HG02610 (cell line): Measurements from ENCODE around the gene BEGAIN.
"Not testable (repeated sequence)": the region's sequence is repeated elsewhere in the genome, so short reads cannot be mapped to it uniquely, and the experiment has no call there.

Experiments
- ATAC-seq: cut with Tn5 transposase; IDR thresholded peaks from one replicate; pipeline ENCODE4 v1.9.1; 2021; ENCODE audit warnings: mild to moderate bottlenecking, moderate library complexity; ENCODE audit not compliant: unreplicated experiment

BEGAIN gene

DNA sequence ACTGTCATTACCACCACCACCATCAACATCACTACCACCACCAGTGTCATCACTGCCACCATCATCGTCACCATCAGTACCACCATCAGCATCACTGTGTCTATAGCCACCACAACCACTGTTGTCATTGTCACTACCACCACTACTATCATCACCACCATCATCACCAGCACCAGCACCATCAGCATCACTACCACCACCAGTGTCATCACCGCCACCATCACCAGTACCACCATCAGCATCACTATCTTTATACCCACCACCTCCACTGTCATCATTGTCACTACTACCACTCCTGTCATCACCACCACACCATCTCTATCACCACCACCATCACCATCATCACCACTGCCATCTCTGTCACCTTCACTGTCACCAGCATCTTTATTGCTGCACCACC is 60.6 kb downstream of the BEGAIN start:
- ATAC-seq = no peak

DNA sequence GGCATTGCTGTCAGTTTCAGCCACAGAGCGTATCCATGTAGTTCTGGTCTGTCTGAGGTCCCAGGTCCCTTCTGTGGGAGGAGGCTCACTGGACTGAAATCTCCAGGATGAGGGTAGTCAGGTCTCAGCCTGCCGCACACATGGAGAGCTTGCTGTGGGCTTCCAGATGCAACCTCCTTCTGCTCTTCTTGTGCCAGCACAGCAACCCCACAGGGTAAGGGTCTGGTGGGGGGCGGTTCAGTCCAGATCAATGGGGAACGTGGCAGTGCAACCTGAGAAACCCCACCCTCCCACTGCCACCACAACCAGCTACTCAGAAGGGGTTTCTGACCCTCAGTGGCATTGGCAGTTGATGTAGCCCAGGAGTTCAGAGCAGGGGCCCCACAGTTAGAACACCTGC is 61.2 kb downstream of the BEGAIN start:
- no peak for ATAC-seq

DNA sequence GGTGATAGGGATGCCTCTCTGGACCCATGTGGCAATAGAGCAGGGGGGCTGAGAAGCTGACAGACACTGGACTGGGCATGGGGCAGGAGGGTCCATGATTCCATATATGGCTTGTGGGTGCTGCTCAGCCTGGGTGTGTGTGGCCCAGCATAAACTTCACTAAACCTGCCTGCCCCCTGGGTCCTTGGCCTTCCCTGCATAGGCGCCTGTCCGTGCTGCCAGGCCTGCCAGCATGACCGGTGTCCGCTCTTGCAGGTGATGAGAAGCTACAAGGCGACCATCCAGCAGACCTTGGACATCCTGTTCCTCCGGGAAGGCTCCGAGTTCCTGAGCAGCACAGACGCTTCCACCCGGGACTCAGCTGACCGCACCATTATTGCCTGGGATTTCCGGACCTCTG is 61.6 kb downstream of the BEGAIN start:
- no peak for ATAC-seq

DNA sequence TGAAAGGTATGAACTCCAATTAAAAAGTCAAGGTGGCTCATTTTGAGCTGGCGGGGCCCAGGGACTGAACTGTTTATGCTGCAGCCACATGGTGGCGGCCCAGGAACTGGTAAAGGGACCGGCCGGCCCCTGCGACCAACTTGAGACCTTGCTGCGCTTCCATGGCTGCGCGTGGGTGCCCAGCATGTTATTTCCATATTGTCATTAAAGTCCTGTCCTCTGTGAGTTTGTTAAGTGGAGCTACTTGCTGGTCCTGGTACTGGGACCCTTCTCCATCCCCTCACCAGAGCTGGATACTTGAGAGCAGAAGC is 62.3 kb downstream of the BEGAIN start:
- no peak for ATAC-seq

DNA sequence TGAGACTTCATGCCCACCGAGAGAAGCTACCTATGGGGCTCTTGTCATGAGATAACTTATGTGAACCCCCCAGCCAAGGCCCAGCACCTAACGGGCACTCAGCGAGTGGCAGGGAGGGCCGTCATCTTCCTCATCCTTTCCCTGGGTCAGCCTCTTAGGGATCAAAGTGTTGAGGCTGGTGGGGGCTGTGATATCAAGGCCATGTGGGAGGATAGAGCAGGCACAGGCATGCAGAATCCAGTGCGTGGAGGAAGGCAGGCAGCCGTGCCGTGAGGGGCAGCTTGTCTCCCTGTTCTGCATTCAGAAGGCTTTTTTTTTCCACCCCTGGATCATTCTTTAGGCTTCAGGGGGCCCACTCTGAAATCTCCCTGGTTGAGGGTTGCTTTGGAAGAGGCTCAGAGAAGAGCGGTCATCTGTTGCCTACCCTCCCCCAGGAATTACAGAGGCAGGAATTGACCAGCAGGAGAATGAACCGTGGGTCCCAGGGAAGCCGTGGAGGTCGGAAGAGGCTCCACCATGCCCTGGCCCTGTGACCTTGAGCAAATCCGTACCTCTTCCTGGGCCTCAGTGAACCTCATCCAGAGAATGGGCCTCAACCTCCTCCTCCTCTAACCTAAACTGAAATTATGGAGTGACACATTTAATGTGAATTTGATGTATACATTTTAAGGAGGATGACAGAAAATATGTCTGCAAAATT is 62.8 kb downstream of the BEGAIN start:
- ATAC-seq = no peak

DNA sequence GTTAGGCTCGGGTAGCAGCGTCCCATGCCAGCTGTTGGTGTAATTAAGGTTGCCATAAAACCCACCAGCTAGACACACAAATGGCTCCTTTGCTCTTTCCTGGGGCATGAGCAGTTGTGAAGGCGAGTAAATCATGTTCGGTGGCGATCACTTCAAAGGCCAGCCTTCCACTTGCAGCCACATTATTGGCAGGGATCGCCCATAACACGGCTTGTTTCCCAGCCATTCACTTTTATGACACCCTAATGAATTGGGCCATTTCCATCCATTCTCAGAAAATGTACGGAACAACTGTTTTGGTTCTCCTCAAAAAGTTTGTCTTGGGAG is 63.4 kb downstream of the BEGAIN start:
- ATAC-seq = no peak

DNA sequence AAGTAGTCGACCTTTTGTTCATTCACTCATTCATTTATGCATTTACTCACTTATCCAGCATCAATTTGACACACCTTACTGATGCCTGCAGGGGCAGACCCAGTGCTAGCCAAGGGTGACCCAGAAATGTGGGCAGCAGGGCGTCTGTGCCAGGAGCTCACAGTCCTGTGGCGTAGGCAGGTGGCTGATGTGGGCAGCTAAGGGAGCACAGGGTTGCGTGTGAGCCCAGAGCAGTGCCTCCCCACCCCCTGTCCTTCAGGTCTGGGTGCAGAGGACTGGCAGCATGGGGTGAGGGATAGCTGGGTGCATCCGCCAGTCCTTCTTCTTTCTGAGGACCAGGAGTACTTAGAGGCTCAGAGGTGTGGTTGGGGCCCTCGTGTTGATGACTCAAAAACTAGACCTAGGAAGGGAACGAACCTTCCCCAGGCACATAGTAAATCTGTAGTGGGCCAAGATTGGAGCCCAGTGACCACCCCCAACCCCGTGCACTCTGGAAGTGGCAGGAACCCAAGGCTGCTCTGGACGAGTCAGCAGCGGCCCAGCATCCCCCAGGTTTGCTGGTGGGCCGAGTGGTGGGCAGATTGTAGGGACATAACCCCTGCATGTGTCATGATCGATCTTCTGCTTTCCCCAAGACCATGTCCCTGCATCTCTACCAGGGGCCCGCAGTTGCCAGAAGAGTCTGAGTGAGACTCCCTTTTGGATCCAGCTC is 63.9 kb downstream of the BEGAIN start:
- no peak for ATAC-seq

DNA sequence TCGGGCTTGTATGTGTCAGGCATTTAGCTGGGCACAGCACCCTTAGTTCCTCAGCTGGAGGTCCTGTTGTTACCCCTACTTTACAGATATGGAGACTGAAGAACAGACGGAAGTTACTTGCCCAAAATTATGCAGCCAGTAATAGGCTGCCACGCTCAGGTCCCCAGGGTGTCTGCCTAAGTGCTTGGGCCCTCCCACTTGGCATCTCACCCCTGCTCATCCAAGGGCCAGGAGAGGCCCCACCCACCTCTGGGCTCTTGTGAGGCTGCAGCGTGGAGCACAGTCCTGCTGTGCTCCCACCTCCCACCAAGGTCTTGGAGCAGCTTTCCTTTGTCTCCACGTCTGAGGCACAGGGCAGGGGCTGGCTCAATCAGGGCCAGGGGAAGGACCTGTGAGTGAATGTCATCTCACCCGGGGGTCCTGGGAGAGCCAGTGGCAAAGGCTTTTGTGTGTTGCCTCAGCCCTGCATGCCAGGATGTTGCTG is 64.6 kb downstream of the BEGAIN start:
- ATAC-seq = no peak

DNA sequence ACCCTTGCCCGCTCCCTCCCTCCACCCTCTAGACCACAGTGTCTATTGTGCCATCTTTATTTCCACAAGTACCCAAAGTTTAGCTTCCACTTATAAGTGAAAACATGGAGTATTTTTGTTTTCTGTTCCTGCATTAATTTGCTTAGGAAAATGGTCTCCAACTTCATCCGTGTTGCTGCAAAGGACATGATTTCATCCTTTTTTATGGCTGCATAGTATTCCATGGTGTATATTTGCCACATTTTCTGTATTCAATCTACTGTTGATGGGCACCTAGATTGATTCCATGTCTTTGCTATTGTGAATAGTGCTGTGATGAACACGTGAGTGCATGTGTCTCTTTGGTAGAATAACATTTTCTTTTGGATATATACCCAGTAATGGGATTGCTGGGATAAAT is 81.2 kb downstream of the BEGAIN start:
- ATAC-seq = not testable (repeated sequence)

DNA sequence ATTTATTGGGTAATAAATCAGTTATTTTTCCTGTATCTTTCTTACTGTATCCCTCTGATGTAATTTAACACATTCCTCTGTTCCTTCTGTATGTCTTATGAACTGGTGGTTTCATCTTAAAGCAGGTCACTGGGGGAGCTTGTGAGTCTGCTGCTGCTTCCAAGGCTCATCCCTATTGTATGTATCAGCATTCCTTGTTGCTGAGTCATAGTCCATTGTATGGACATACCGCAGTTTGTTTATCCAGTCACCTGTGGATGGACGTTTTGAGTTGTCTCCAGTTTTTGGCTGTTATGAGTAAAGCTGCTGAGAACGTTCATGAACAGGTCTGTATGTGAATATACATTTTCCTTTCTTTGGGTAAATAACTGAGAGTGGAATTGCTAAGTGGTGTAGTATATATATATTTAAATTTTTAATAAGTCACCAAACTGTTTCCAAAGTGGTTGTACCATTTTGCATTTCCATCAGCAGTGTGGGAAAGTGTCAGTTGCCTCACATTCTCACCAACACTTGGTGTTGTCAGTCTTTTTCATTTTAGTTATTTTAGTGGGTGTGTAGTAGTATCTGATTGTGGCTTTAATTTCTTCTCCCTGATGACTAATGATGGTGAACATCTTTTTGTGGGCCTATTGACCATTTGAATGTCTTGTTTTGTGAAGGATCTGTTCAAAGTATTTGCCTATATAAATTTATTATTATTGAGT is 82.7 kb downstream of the BEGAIN start:
- no peak for ATAC-seq

DNA sequence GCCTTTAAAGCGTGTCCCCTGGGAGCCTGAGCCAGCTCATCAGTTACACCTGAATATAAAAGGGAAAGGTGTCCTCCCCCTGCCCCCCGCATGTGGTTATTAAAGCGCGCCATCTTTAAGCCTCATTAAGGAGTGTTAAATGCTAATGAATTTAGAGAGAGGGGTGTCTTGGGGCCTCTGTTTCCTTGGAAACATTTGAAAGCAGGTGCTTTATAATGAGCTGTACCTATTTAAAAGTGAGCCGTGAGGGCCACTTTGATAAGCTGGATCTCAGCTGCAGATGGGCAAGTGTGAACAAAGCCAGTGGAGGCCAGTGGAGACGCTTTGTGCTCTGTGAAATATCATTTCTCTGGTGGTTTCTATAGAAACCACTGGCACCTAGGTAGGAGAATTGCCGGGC is 84.0 kb downstream of the BEGAIN start:
- no peak for ATAC-seq

DNA sequence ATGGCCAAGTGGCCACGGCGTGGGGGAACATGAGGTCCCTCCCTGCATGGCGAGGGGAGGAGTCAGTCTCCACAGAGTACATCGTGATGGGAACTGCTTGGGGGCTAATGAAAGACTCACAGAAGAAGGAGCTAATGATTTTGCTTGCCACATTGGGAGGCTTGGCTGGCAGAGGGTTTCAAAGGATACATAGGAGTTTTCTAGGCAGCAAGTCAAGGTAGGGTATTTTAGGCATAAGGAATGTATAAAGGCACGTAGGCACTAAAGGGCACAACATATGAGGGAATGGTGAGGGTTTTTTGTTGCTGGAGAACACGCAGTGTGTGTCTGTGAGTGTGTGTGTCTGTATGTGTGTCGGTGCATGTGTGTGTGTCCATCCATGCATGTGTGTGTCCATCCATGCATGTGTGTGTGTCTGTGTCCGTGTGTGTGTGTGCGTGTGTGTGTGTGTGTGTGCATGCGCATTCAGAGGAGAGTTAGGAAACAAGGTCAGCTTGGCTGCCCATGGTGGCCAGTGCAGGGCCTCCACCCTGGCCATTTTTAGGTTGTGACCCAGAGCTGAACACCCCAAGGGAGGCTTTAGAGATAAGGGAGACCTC is 84.5 kb downstream of the BEGAIN start:
- ATAC-seq = no peak

DNA sequence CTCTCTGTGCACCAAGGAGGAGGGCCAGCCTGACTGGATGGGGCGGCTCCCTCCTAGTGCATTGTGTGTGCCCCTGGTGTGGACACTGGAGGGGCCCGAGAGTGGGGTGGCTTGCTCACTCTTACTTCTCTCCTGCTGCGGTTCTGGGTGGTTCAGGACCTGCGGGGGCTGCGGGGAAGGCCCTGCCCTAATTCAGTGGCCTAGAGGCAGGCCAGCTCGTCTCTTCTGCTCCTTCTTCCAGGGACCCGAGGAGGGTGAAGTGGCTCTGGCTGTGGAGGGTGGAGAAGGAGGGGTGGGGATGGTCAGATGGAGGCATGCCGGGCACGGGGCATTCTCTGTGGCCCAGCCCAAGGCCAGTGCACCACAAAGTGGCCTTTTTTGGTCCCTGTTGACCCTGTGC is 87.1 kb downstream of the BEGAIN start:
- no peak for ATAC-seq

DNA sequence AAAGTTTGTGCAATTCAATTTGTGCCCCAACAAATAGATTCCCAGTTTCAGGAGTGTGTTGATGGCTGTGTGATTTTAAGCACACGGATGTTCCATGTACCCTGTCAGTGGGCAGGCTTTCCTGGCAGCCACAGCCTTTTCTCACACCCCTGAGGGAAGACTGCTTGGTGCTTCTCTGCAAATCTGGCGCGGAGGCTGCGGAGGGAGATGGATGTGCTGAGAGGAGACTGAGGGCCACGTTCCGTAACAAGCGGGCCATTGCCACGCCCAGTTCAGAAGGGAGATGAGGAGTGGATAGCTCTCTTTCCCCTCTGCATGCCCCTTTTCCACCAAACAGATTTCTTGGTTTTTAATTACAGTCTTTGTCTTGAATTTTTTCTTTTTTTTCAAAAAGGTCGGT is 89.1 kb downstream of the BEGAIN start:
- no peak for ATAC-seq

DNA sequence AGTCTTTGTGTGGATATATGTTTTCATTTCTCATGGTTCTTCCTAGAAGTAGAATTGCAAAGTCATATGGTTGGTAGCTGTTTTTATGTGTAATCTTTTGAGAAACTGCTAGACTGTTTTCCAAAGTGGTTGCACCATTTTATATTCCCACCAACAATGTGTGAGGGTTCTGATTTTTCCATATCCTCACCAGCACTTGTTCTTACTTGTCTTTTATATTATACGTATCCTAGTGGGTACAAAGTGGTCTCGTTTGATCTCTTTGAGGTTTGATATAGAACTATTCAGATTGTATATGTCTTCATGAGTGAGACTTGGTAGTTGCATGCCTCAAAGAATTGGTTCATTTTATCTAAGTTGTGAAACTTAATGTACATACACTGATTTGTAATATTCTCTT is 91.3 kb downstream of the BEGAIN start:
- no peak for ATAC-seq

DNA sequence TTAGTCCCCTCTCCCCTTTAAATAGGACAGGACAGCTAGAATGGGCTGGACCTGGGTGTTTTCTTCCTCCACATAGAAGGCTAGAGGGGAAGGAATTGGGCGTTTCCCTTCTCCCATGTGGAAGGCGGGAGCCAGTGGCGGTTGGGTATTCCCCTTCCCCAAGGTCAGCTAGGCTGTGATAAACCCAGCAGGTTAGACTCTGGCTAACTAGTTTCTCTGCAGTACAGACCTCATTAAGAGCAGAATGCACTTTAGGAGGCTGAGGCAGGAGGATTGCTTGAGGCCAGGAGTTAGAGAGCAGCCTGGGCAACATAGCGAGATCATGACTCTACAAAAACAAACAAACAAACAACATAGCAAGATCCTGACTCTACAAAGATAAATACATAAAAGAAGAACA is 92.6 kb downstream of the BEGAIN start:
- ATAC-seq = no peak

DNA sequence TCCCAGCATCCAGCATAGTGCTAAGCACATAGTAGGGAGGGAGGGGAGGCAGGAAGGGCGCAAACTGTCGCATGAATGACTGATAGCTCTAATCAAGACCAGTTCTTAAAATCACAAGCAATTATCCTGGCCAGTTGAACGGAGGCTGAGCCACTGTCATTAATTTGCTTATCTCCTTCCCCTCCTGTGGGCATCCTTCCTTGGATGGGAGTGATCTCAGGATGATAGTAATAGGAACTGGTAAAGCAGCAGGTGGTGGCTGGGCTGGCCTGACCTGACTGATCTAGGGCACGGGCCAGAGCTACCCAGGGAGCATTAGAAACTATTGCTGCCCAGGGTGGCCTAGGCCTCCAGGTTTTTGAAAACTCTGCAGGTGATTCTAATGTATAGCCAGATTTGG is 97.0 kb downstream of the BEGAIN start:
- ATAC-seq = no peak

DNA sequence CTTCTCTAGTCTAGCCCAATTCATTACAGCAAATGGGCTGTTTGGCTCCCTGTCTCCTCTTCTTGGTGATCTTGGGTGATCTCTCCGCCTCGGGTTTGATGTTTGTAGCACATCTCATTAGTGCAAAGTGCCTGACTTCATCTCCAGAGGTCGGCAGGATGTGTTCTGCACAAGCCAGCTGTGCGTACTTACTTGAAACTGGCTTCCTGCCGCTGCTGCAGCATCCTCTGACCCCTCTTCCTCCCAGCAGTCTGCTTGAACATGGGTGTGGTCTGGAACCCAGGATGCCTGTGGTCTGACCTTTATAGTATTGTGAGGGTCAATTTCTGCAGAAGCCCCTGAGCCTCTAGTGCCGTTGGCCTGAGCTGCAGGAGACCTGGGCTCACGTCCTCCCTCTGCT is 99.2 kb downstream of the BEGAIN start:
- ATAC-seq = no peak

DNA sequence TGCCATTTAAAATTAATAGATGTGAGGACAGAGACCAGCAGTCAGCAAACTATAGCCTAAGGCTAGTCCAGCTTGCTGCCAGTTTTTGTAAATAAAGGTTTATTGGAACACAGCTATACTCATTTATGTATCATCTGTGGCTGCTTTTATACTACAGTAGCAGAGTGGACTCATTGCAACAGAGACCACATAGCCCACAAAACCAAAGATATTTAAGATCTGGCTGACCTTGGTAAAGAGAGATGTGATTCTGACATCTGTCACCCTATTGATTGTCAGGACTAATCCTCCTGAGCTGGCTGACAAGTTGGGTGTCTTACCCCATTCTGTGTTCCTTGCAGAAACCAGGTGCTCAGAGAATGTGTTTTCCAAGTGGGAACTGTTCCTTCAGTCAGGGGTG is 99.9 kb downstream of the BEGAIN start:
- ATAC-seq = no peak
